Gastroesophageal sphincter (tissue), 3 donors: Measurements from ENCODE around the gene RAB35.

ENCODE experiments used
- CTCF ChIP-seq, 4 experiments: fragments of 200-600 bp in 2 of 4; fragments of 450-650 bp in 2 of 4; sonication (generic) in 1 of 4; IDR thresholded peaks; one replicate each; pipeline ENCODE4 v1.5.1; 2017 to 2019; ENCODE audit warnings: antibody characterized with exemption in 4 of 4, mild to moderate bottlenecking in 2 of 4, moderate library complexity in 2 of 4
- EP300 ChIP-seq: sonication (generic); formaldehyde crosslinking; IDR thresholded peaks from one replicate; pipeline ENCODE4 v1.6.1; 2017; ENCODE audit warnings: antibody characterized with exemption, mild to moderate bottlenecking
- POLR2A ChIP-seq, 2 donors: fragments of 450-650 bp; IDR thresholded peaks; one replicate each; pipeline ENCODE4 v1.6.1; 2017; ENCODE audit warnings: antibody characterized with exemption in 2 of 2, mild to moderate bottlenecking in 2 of 2, moderate library complexity in 1 of 2
- POLR2AphosphoS5 ChIP-seq: sonication (generic); formaldehyde crosslinking; IDR thresholded peaks from one replicate; pipeline ENCODE4 v1.6.1; 2017; ENCODE audit warnings: antibody characterized with exemption

GRCh38 chr12:120138366-120138765 lies 21.8 kb upstream of the RAB35 start:
- TF ChIP-seq CTCF (IDR thresholded peaks at IDR 0.05) (no peak), POLR2A (IDR thresholded peaks at IDR 0.05) (no peak), POLR2AphosphoS5 (no peak), EP300 (no peak)
